Large intestine (tissue), 3 donors: ENCODE measurements around the gene MPV17. TPM values are rescaled to one million over a fixed set of nuclear protein-coding genes. Genes with fewer than 3 reads are reported as not detected.
"Not testable (repeated sequence)": the region's sequence is repeated elsewhere in the genome, so short reads cannot be mapped to it uniquely, and the experiment has no call there.

ENCODE experiments used
- DNase-seq, 2 donors: peaks; one replicate each; pipeline versions ENCODE4 v3.0.0 to v3.0.0-alpha.2; 2013
- H3K27ac ChIP-seq: one replicate; pipeline ENCODE4 v1.5.1; 2013; ENCODE audit warnings: low read length
- H3K27me3 ChIP-seq: 2 replicates; pipeline ENCODE4 v1.6.1; 2013; ENCODE audit warnings: low read length; ENCODE audit not compliant: control insufficient read depth, insufficient read depth
- H3K36me3 ChIP-seq: 2 replicates; pipeline ENCODE4 v1.6.1; 2013; ENCODE audit warnings: low read length; ENCODE audit not compliant: control insufficient read depth, insufficient read depth
- H3K4me1 ChIP-seq: one replicate; pipeline ENCODE4 v1.6.1; 2013; ENCODE audit warnings: low read length; ENCODE audit not compliant: control insufficient read depth, insufficient read depth
- H3K4me3 ChIP-seq: one replicate; pipeline ENCODE4 v1.5.1; 2013; ENCODE audit warnings: low read length
- H3K9me3 ChIP-seq: one replicate; pipeline ENCODE4 v1.6.1; 2013; ENCODE audit warnings: mild to moderate bottlenecking, low read depth, low read length, moderate library complexity; ENCODE audit not compliant: control insufficient read depth
- WGBS: methylation state at CpG from one replicate; pipeline ENCODE4 v1.1.5; 2013; ENCODE audit warnings: low lambda C conversion rate; ENCODE audit not compliant: insufficient coverage; 5-methylcytosine and 5-hydroxymethylcytosine counted together
- polyA plus RNA-seq: library from polyadenylated mRNA; unstranded; fragments of 120-200 nt; gene quantifications from one replicate; pipeline ENCODE4 v1.2.1, GENCODE V29; 2013

Gene MPV17
- polyA plus RNA-seq, 1 donor = 99.6 TPM

GRCh38 chr2:27308359-27308881 lies 14.5 kb downstream of the MPV17 start, which contains the start of gene UCN:
UCN (minus strand) TSS chr2:27308445; CDS start chr2:27307895, 550 bp downstream.
- H3K36me3 ChIP-seq = peaks cover 17% of the 10 kb centered on the region
- peak in 1 of 2 donors; percentile 46 for DNase-seq
- WGBS = no CpG with 5 or more reads among the region's 25 CpGs
- no peak within 1 kb of the TSS for H3K27ac ChIP-seq
- peaks cover 27% of the 10 kb centered on the region for H3K4me1 ChIP-seq
- H3K9me3 ChIP-seq = peaks cover 14% of the 10 kb centered on the region
- H3K27me3 ChIP-seq = peaks cover 46% of the 10 kb centered on the region
- H3K4me3 ChIP-seq = no peak within 1 kb of the TSS

GRCh38 chr2:27307545-27308358 lies 15.1 kb downstream of the MPV17 start:
- peak in 1 of 2 donors; percentile 29 for DNase-seq
- no peak overlapping the region for H3K4me3 ChIP-seq
- peaks cover 46% of the 10 kb centered on the region for H3K27me3 ChIP-seq
- no CpG with 5 or more reads among the region's 75 CpGs for WGBS
- no peak overlapping the region for H3K27ac ChIP-seq
- H3K9me3 ChIP-seq = peaks cover 14% of the 10 kb centered on the region
- H3K4me1 ChIP-seq = peaks cover 31% of the 10 kb centered on the region
- H3K36me3 ChIP-seq = peaks cover 17% of the 10 kb centered on the region

GRCh38 chr2:27307287-27307544 lies 15.7 kb downstream of the MPV17 start:
- DNase-seq = no peak
- Histone ChIP-seq H3K4me3 (no peak overlapping the region), H3K27ac (no peak overlapping the region), H3K4me1 (peaks cover 27% of the 10 kb centered on the region), H3K36me3 (peaks cover 15% of the 10 kb centered on the region), H3K9me3 (peaks cover 14% of the 10 kb centered on the region), H3K27me3 (peaks cover 46% of the 10 kb centered on the region)
- no CpG with 5 or more reads among the region's 14 CpGs for WGBS

- Histone ChIP-seq H3K9me3 (peaks cover 14% of the 10 kb centered on the region), H3K4me1 (peaks cover 25% of the 10 kb centered on the region), H3K36me3 (peaks cover 11% of the 10 kb centered on the region), H3K27ac (no peak overlapping the region), H3K4me3 (no peak overlapping the region), H3K27me3 (peaks cover 46% of the 10 kb centered on the region)
- WGBS = no CpG with 5 or more reads among the region's 51 CpGs
- DNase-seq = peak in 1 of 2 donors; percentile 17
These were observed 16.2 kb downstream of the MPV17 start for GRCh38 chr2:27306573-27307286.

- no CpG with 5 or more reads among the region's 26 CpGs for WGBS
- Histone ChIP-seq H3K4me3 (no peak overlapping the region), H3K36me3 (peaks cover 6% of the 10 kb centered on the region), H3K27ac (no peak overlapping the region), H3K4me1 (peaks cover 25% of the 10 kb centered on the region), H3K9me3 (peaks cover 14% of the 10 kb centered on the region), H3K27me3 (peaks cover 46% of the 10 kb centered on the region)
- DNase-seq = peak in 1 of 2 donors; percentile 16
These were observed 16.8 kb downstream of the MPV17 start for GRCh38 chr2:27306136-27306535.

GRCh38 chr2:27305516-27305915 lies 17.4 kb downstream of the MPV17 start:
- Histone ChIP-seq H3K4me1 (peaks cover 25% of the 10 kb centered on the region), H3K27me3 (peaks cover 46% of the 10 kb centered on the region), H3K4me3 (no peak overlapping the region), H3K27ac (no peak overlapping the region), H3K36me3 (peaks cover 6% of the 10 kb centered on the region), H3K9me3 (peaks cover 14% of the 10 kb centered on the region)
- WGBS = no CpG with 5 or more reads among the region's 16 CpGs
- DNase-seq = no peak

- 100% methylated on average over 1 of the region's 13 CpGs for WGBS
- H3K27me3 ChIP-seq = peaks cover 46% of the 10 kb centered on the region
These were observed 18.2 kb downstream of the MPV17 start for GRCh38 chr2:27304488-27305240.

GRCh38 chr2:27303093-27304025 lies 19.5 kb downstream of the MPV17 start:
- Histone ChIP-seq H3K4me3 (no peak overlapping the region), H3K27ac (no peak overlapping the region), H3K9me3 (peaks cover 14% of the 10 kb centered on the region), H3K36me3 (no peaks in the 10 kb centered on the region), H3K4me1 (peaks cover 25% of the 10 kb centered on the region), H3K27me3 (peaks cover 43% of the 10 kb centered on the region)
- 71% methylated on average over 6 of the region's 25 CpGs for WGBS
- DNase-seq = peak in 1 of 2 donors; percentile 58

More at GRCh38 chr2:27304488-27305240, 18.2 kb downstream of the MPV17 start:
- no peak overlapping the region for H3K27ac ChIP-seq
- peaks cover 4% of the 10 kb centered on the region for H3K36me3 ChIP-seq
- peaks cover 25% of the 10 kb centered on the region for H3K4me1 ChIP-seq
- DNase-seq = no peak
- H3K4me3 ChIP-seq = no peak overlapping the region
- H3K9me3 ChIP-seq = peaks cover 14% of the 10 kb centered on the region

- H3K27ac ChIP-seq, H3K36me3 ChIP-seq, H3K4me3 ChIP-seq, DNase-seq, H3K9me3 ChIP-seq: not testable (repeated sequence)
- WGBS = 60% methylated on average over 1 of the region's 4 CpGs
- Histone ChIP-seq H3K4me1 (peaks cover 10% of the 10 kb centered on the region), H3K27me3 (peaks cover 16% of the 10 kb centered on the region)
These were observed 22.3 kb downstream of the MPV17 start for GRCh38 chr2:27300606-27301005.
